Cardiac septum (tissue), 1 donor: ENCODE results near the gene MED31. TPM values are rescaled to one million over a fixed set of nuclear protein-coding genes. Genes with fewer than 3 reads are reported as not detected.
"Not testable (repeated sequence)": the region's sequence is repeated elsewhere in the genome, so short reads cannot be mapped to it uniquely, and the experiment has no call there.

Experiments
- DNase-seq: peaks from one replicate; pipeline ENCODE4 v3.0.0-alpha.2; 2020; ENCODE audit warnings: low spot score
- intact Hi-C: fragments of 100-400 bp; cut with DNase I; formaldehyde crosslinking; loops from one replicate; pipeline ENCODE4 v1.14.0; 2022
- total RNA-seq: library from RNA; stranded (reverse); fragmentation: NEBNext Ultra II Directional; extraction: Animal tissue kit (Norgen Biotek cat#: 25700); gene quantifications from one replicate; pipeline ENCODE4 v1.2.1, GENCODE V29; 2021
- donor health status: DM: no; HTN: no; CAD: no.

MED31 gene
- total RNA-seq, 1 donor from 2014 or later, result 15.6 TPM

DNA sequence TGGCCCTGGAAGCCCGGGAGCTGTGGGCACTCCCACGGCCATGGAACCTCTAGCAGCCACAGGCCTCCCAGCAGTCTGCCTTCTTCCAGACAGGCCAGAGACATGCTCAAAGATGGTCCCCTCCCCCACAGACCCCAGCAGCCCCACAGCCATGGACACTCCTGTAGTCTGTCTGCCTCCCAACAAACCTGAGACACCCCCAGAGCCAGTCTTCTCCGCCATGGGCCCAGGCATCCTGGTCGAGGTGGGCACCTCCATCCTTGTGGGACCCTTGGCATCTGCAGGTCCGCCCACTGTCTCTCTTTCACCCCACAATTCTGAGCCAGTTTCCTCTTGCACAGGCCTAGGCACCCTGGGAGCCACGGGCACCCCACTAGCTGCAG is 14.0 kb downstream of the MED31 start:
- DNase-seq, result no peak
- intact Hi-C loops, result no loop called here

- intact Hi-C loops, result no loop called here
- DNase-seq, result no peak
Observed at GRCh38 chr17:6636616-6637457, 14.6 kb downstream of the MED31 start.

- DNase-seq, result no peak
- intact Hi-C loops, result no loop called here
Observed at GRCh38 chr17:6636105-6636504, 15.3 kb downstream of the MED31 start.

DNA sequence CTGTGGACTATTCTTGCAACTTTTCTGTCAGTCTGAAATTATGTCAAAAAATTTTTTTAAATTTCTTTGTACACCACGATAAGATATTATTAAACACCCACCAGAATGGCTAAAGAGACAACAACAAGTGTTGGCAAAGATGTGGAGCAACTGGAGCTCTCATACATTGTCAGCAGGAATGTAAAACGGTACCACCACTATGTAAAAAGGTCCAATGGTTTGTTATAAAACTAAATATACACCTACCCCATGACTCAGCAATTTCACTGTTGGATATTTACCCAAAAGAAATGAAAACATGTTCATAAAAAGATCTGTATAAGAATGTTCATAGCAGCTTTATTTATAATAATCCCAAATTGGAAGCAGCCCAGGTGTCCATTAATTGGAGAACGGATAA is 18.1 kb downstream of the MED31 start:
- intact Hi-C loops, result no loop called here

DNA sequence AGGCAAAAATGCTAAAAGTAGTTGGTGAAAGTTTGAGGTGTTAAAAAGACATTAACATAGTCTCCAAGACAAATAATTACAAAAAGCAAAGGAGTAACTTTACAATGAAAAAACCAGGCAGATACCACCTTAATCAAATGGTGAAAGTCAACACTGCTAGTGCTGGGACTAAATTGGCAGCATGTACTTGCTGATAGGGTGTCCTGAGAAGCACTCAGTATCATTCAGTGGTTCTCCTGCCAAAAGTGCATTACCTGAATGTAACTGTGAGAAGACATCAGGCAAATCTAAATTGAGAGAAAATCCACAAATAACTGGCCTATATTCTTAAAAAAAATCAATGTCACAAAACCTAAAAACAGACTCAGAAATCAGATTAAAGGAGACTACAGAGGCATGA is 18.9 kb downstream of the MED31 start:
- intact Hi-C loops, result no loop called here
- no peak for DNase-seq

More for the DNA sequence above, 18.1 kb downstream of the MED31 start:
- no peak for DNase-seq

DNA sequence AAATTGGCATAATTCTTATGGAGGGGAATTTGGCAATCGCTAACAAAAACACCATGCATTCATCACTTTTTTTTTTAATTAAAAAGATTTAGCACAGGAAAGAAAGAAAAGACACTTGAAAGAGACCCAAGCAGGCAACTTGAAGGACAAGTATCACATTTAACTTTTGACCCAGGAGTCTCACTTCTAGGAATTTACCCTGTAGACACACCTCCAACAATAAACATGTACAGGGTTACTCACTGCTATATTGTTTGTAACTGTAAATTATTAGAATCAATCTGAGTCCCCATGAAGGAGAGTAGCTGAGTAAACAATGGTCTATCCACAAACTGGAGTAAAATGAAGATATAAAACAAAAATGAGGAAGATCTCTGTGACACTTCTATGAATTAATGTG is 21.0 kb downstream of the MED31 start:
- intact Hi-C loops, result no loop called here
- DNase-seq, result no peak

GRCh38 chr17:6627019-6627418 is 24.4 kb downstream of the MED31 start:
- intact Hi-C loops, result no loop called here
- DNase-seq, result no peak

- no peak for DNase-seq
- intact Hi-C loops, result no loop called here
Observed at GRCh38 chr17:6626616-6627015, 24.8 kb downstream of the MED31 start.

GRCh38 chr17:6623941-6624340 is 27.5 kb downstream of the MED31 start:
- DNase-seq, result no peak
- intact Hi-C loops, result no loop called here

- intact Hi-C loops, result no loop called here
- no peak for DNase-seq
Observed at GRCh38 chr17:6611231-6611630, 40.2 kb downstream of the MED31 start.

DNA sequence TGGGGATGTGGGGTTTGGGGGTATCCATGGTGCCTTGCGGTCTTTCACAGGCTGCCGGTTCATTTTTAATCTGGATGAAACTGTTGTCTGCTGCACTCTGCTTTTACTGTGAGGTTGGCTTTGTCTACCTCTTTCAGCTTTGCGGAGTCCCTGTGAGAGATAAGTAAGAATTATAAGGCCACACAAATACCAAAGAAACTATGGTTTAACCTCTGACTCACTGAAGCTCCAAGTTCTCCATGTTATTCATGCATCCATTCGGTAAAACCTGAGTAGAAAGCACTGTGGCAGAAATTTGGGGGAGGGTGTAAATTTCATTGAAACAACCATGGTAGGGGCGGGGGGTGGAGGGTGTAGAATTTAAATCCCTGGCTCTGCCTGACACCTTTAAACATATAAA is 41.4 kb downstream of the MED31 start:
- intact Hi-C loops, result no loop called here
- no peak for DNase-seq

DNA sequence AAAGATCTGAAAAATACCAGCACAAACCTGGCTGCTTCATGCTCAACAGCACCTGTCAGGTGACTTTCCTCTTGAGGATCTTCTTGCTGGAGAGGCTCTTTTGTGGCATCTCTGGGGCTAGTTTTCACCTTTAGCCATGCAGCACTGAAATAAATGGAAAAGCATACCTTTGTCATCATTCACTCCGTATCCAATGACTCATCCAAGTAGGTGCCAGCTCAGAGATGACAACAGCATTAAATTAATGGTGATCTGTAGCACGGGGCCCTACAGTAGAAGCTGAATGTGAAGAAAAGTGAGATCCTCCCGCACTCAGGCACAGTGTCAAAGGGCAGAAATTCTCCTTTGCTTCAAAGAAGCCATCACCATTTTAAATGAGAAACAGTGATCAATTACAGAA is 43.1 kb downstream of the MED31 start:
- intact Hi-C loops, result no loop called here
- no peak for DNase-seq

DNA sequence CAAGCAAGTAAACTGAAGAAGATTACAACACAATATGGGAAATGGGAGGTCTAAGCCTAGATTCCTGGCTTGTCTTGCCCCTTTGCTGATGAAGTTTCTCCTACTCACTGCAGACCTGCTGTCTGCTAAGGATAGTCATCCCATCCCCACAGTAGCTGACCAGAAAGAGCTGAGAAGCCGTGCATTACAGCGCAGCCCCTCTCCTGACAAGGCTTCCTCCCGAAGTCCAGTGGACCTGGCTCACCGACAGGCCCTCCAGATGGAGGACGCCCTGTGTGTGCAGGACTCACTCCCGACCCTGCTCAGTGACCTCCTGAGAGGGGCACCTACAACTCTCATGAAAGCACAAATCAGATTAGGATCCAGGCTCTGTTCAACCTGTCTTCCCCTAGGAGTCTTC is 46.3 kb downstream of the MED31 start:
- intact Hi-C loops, result no loop called here
- DNase-seq, result no peak

DNA sequence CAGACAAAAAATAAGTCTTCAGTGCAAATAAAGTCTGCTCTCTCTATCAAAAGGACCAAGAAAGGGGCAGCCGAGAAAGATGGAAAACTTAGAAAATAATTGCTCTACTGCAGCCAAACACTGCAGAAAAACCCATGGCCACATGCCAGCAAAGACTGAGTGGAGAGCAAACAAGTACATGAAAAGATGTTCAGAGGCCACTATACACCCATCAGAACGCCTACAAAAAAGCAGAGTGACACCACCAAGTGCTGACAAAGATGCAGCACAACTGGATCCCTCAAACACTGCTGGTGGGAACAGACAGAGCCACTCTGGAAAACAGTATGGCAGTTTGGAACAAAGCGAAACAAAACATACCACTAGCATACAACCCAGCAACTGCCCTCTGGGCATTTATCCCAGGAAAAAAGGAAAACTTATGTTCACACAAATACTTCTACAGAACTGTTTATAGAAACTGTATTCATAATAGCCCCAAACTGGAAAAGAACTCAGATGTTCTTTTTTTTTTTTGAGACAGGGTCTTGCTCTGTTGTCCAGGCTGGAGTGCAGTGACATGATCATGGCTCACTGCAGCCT is 47.6 kb downstream of the MED31 start:
- no peak for DNase-seq
- intact Hi-C loops, result no loop called here

- no peak for DNase-seq
- intact Hi-C loops, result no loop called here
Observed at GRCh38 chr17:6602141-6602540, 49.3 kb downstream of the MED31 start.

GRCh38 chr17:6599364-6599763 is 52.0 kb downstream of the MED31 start:
- intact Hi-C loops, result no loop called here
- no peak for DNase-seq

DNA sequence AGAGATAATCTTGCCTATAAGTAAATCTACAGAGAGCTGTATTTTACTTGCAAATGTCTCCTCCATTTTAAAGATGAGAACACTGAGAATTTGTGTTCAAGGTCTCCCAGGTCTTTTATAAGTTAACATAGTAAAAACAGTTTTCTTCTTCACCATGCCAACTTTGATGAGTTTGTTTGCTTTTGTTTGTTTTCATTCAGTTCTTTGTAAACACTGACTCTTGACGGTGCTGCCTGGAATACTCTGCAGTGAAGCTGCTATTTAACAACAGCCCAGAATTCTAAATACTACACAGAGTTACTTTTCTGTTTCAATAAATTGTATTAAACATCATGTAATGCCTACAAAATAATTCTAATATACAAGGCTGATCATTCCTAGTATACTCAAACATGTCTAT is 53.7 kb downstream of the MED31 start:
- no peak for DNase-seq
- intact Hi-C loops, result no loop called here

DNA sequence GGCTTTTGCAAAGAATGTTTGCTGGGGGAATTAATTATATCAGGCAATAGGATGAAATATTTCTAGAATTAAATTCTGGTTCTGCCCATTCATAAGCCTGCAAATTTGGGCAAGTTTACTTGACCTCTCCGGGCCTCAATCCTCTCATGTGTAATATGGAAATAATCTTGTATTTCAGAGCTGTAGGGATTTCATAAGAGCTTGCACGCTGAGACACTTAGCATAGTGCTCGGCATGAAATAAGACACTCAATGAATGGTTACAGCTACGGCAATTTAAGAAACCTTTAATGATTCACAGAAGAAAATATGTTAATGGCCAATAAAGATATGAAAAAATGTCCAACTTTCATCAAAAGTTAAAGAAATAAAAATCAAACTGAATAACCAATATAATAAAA is 54.5 kb downstream of the MED31 start:
- intact Hi-C loops, result no loop called here

GRCh38 chr17:6596511-6596910 is 54.9 kb downstream of the MED31 start:
- intact Hi-C loops, result no loop called here
- no peak for DNase-seq

More for the DNA sequence above, 54.5 kb downstream of the MED31 start:
- no peak for DNase-seq

GRCh38 chr17:6596081-6596480 is 55.3 kb downstream of the MED31 start:
- intact Hi-C loops, result no loop called here
- no peak for DNase-seq

- intact Hi-C loops, DNase-seq: not testable (repeated sequence)
Observed at GRCh38 chr17:6593371-6593770, 58.0 kb downstream of the MED31 start.
